Measurements from ENCODE around the gene RGS7BP. TPM values are rescaled to one million over a fixed set of nuclear protein-coding genes. Genes with fewer than 3 reads are reported as not detected.
"Not testable (repeated sequence)": the region's sequence is repeated elsewhere in the genome, so short reads cannot be mapped to it uniquely, and the experiment has no call there.

The RGS7BP gene
- polyA plus RNA-seq, 10 donors, result 1.5 to 12.0 (median 5.5) TPM

- no peak for DNase-seq
These were observed 28.2 kb downstream of the RGS7BP start for GRCh38 chr5:64534033-64534432.

DNA sequence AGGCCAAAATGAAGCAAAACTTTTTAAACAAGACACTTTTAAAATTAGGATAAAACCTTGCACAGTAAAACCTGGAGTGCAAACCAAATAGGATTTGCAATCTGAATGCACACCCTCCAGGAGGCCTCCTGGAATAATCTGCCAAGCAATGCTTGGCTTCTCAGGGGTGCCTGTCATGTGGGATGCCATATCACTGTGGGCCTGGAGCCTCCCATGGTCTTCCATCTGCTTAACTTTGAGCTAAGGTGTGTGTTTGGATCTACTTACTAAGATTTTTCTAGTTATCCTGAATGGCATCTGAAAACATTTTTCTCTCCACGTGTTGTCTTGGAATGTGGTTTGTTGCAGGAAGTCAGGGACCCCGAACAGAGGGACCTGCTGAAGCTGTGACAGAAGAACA, 52.1 kb downstream of the RGS7BP start:
- no peak for DNase-seq

GRCh38 chr5:64558641-64559040, 52.8 kb downstream of the RGS7BP start:
- not testable (repeated sequence) for DNase-seq

DNA sequence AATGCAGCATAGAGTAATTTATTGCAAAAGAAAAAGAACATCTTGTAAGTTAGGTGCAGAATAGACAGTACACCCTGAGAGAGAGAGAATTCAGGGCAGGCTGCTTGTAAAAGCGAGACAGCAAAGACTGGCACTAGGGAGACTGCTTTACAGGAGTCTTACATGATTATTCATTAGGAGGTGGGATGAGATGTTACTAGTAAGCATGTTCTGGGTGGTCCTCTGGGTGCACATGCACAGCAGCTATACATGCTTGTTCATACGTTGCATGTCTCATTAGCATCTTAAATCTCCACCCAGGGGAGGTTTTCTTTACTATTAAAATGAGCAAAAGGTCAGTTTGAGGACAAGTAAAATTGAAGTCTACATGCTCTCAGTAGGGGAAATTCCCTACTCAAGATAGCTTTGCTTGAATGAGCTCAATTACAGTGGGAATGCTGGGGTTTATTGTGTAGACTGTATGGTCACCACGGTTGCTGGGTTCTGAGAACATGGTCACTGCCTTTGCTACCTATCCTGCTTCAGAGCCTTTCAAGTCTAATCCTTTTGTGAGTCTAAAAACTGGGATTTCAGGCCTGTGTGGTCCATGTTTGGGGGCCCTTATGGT, 60.6 kb downstream of the RGS7BP start:
- DNase-seq, result no peak

DNA sequence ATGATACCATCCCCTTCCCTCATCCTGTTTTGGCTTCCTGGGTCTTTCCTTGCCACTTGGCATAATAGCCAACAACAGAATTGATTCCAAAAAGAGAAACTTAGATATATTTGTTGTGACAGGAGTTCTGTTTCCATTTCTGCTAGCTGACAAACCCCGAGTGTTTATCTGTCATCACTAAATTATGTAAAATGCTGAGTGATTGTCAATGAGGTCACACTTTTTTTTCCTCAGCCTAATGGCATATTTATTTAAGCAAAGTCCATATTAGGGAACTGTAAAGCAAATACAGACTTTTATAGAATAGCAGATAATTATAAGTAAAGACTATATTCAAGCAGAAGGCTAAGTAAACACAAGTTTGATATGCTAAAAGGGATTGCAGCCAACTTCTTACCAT, 64.0 kb downstream of the RGS7BP start:
- no peak for DNase-seq

GRCh38 chr5:64570395-64570996, 64.7 kb downstream of the RGS7BP start:
- DNase-seq, result no peak

GRCh38 chr5:64575561-64575960, 69.7 kb downstream of the RGS7BP start:
- DNase-seq, result no peak

- DNase-seq, result peak in 2 of 3 donors; percentile 16 to 37
These were observed 70.4 kb downstream of the RGS7BP start for GRCh38 chr5:64576250-64576649.

DNA sequence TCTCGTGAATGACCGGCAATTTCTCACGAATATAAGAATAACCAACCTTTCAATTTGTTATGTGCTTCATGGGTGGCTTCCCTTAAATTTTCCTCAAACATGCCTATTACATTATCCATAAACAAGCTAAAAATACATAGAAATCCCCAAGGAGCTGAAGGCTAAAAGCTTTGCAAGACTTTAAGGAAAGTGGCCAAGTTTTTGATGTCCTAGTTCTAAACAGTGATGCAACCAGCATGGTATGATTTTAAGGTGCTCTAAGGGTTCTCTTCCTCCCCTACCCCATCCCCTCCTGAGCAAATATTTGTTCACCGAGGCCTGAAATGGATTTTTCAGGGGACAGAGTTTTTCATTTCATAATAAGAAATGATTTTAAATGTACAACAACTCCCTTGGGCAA, 79.8 kb downstream of the RGS7BP start:
- DNase-seq, result peak in 1 of 3 donors; percentile 45

GRCh38 chr5:64587370-64587769, 81.6 kb downstream of the RGS7BP start:
- peak in 1 of 3 donors; percentile 21 for DNase-seq

GRCh38 chr5:64592730-64593341, 87.0 kb downstream of the RGS7BP start:
- DNase-seq, result no peak

GRCh38 chr5:64594025-64594424, 88.2 kb downstream of the RGS7BP start:
- DNase-seq, result no peak

- DNase-seq, result no peak
These were observed 88.8 kb downstream of the RGS7BP start for GRCh38 chr5:64594601-64595000.

DNA sequence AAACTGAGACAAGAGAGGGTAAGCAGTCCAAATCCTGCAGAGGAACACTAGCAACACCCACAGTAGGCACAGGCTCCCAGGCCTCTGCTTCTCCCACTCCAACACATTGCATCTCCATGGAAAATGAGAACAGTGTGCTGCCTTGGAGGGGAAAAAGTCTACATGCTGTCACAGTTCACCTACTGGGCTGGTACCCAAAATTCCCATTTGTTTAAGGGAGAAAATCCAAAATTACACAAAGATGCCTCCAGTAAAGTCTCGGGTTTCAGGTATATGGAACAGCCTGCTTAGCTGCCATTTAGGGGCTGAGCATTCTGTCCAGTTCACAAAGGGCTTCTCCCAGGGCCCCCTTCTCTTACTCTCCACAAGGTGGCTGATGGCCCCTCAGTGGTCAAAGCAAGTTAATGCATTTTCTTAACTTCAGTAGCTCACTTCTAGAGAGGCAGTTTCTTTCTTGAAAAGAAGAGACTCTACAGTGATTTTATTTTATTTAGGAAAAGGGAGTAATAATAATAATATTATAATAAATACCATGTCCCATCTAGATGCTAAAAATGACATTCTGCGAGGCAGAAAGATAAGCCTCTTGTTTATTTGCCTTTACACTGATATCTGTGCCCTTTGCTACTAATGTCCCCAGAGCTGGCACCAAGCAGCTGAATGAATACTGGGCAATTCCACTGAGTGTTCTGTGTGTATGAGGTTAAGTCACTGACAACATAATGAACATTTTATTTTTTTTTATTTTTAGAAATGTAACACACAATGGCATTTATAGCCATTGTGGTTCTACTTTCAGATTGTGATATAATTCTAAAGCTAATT, 89.4 kb downstream of the RGS7BP start:
- DNase-seq, result peak in 2 of 3 donors; percentile 38 to 57

DNA sequence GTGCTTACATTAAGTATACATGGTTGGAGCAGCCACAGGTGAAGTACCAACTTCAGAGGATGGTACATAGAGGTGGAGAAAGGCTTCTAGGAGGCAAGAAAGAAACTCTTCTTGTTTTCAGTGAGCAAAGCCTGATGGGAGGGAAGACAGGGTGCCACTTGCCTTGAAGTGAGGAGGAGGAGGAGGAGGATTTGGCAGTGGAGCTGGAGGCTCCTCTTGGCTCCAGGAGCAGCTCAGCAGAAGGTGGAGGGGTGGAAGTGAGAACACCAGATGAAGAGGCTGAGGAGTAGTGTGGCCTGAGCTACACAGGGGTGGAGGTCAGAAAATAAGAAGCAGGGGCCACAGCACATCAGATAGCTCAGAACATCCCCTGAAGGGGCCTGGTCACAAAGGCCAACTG, 93.4 kb downstream of the RGS7BP start:
- no peak for DNase-seq

DNA sequence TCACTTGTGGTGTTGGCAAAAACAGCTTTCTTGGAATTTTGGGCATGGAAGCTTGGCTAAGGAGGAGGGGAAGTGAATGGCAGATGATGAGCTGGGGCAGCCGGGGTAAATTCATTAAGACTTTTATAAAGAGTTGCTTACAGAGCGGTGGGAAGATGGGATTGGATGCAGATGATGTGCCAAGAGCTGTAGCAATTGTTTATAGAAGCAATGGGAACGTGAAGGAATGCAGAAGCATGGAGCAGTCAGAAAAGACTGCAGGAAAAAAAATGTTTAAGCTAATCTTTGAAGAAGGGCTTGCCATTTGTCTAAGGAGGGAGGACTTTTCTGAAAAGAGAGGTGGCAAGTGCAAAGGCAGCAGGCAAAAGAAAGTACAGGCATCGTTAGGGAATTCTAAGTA, 97.9 kb downstream of the RGS7BP start:
- no peak for DNase-seq

GRCh38 chr5:64606926-64607325, 101.1 kb downstream of the RGS7BP start:
- no peak for DNase-seq

DNA sequence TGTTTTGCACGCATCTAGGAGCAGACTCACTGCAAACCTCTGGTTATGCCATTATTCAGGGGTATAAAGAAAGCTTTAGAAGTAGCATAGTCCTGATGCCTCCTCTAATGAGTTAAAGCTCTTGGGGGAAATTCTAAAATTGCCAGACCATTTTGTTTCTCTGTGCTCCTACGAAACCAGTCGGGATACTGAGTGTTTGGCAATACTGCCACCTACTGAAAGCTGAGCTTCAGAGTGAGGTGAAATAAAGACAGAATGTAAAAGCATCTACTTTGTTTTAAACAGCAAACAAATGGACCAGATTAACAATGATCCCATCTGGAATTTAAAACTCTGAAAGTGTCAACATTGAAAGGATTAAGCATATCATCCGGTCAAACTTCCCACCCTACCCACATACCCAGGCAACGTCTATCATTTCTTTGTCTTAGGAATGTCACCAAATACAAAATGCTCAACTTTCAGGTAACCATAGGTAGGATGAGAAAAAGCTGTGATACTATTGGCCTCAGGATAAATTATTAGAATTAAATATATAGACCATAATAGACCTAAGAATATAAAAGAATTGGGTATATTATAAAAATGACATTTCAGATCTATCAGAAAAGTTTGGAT, 106.6 kb downstream of the RGS7BP start:
- peak; percentile 45 to 77 (median 64) for DNase-seq

DNA sequence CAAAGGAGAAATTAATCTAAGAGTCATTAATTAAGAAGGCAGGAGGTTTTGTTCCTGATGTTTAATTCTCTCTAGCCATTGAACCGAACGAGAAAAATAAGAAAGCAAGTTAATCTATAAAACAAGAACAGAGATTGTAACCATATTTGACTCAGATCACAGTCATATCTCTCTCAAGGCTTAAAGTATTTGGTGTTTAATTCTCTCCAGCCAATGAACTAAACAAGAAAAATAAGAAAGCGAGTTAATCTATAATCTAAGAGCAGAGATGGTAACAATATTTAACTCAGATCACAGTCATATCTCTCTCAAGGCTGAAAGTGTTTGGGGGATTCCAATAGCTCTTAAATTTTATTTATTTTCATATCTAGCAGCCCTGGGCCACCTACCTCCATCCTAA, 110.1 kb downstream of the RGS7BP start:
- DNase-seq, result no peak

GRCh38 chr5:64619609-64620008, 113.8 kb downstream of the RGS7BP start:
- no peak for DNase-seq

- no peak for DNase-seq
These were observed 117.2 kb downstream of the RGS7BP start for GRCh38 chr5:64622991-64623390.

DNA sequence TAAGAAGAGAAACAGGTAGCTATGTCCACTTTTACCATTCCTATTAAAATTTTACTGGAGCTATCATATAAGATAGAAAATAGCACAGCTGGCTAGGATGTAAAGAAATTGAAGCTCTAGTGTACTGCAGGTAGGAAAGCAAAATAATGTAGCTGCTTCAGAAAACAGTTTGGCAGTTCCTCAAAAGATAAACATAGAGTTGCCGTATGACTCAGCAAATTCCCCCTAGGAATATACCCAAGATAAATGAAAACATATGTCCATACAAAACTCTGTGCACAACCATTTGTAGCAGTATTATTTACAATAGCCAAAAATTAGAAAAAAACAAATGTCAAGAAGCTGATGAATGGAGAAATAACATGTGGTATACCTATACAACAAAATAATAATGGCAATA, 119.9 kb downstream of the RGS7BP start:
- DNase-seq, result no peak
